Fibroblast of pulmonary artery (primary cell): ENCODE measurements around the gene ZSWIM4.
A peak's percentile ranks its signal among the peaks of the same experiment; 100 is the strongest.

Experiments
- DNase-seq: peaks from one replicate; pipeline ENCODE4 v3.0.0-alpha.2; 2010; ENCODE audit warnings: low read depth
- H3K4me3 ChIP-seq: replicated peaks from 2 replicates; pipeline ENCODE4 v1.5.1; 2011; ENCODE audit warnings: low read depth, mild to moderate bottlenecking, control low read depth, low read length, moderate library complexity
- TF ChIP-seq, protein P1 (sequence below): IDR thresholded peaks from 2 replicates; pipeline ENCODE4 v1.5.1; 2011; ENCODE audit warnings: mild to moderate bottlenecking, control low read depth, low read length, inconsistent platforms; ENCODE audit errors: missing control alignments

ZSWIM4 gene

DNA sequence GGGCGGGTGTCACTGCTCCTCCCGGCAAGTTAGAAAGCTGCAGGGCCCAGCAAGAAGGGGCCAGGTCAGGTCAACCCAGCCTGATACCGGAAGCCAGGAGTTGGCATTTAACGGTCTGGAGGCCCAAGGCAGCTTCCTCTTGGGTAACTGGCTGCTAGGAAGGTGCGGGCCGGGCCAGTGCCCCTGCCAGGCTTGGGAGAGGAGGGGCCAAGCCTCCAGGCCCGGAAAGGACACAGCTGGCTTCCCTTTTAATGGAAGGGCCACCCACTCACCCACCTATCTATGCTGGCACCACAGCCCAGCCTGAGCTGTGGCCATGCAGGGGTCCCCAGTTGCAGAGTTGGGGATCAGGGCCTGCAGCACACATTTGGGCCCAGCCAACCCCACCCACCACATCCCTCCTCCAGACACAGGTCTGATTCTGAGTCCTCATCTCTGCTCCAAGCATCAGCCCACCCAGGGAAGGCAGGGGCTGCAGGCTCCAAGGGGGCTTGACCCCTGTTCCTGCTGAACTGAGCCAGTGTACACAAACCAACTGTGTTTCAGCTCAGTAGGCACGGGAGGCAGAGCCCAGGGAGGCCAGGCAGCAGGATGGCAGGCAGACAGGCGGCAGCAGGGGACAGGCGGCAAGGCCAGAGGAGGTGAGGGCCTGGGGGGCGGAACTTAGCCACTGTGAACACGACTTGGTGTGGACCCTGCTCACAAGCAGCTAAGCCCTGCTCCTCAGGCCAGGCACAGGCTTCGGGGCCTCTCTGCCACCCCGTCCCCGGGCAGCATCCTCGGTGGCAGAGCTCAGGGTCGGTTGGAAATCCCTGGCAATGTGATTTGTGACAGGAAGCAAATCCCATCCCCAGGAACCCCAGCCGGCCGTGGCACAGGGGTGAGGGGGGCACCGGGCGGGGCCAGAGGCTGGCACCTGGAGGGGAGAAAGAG is 40.8 kb downstream of the ZSWIM4 start:
- TF ChIP-seq, protein P1, sequence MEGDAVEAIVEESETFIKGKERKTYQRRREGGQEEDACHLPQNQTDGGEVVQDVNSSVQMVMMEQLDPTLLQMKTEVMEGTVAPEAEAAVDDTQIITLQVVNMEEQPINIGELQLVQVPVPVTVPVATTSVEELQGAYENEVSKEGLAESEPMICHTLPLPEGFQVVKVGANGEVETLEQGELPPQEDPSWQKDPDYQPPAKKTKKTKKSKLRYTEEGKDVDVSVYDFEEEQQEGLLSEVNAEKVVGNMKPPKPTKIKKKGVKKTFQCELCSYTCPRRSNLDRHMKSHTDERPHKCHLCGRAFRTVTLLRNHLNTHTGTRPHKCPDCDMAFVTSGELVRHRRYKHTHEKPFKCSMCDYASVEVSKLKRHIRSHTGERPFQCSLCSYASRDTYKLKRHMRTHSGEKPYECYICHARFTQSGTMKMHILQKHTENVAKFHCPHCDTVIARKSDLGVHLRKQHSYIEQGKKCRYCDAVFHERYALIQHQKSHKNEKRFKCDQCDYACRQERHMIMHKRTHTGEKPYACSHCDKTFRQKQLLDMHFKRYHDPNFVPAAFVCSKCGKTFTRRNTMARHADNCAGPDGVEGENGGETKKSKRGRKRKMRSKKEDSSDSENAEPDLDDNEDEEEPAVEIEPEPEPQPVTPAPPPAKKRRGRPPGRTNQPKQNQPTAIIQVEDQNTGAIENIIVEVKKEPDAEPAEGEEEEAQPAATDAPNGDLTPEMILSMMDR: no peak
- DNase-seq: no peak
- peak overlapping the region; percentile 17 for H3K4me3 ChIP-seq

DNA sequence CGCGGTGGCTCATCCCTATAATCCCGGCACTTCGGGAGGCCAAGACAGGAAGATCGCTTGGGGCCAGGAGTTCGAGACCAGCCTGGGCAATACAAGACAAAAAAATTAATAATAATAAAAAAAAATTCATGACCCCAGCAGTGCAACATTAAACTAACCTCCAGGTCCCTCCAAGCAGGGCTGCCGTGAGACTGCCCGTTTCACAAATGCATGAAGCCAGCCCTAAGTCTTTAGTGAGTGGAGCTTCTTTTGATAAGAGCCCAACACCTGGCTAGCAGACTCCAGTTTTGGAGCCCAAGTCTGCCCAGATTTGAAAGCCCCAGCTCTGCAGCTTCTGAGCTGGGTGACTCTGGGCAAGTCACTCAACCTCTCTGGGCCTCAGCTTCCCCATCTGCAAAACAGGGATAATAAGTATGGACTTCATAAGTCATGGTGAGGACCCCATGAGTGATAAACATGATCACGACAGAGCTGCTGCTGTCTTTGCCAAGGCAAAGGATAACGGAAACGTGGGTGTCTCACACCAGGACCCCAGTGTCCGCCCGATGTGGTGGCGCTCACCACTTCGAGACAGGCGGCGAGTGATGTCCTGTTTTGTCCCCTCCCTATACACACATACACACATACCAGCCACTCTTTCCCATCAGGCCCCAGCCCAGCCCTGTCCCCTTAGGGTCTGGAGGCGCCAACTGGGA is 43.3 kb downstream of the ZSWIM4 start:
- peak overlapping the region; percentile 88 for H3K4me3 ChIP-seq
- TF ChIP-seq, protein P1: no peak
- no peak for DNase-seq

DNA sequence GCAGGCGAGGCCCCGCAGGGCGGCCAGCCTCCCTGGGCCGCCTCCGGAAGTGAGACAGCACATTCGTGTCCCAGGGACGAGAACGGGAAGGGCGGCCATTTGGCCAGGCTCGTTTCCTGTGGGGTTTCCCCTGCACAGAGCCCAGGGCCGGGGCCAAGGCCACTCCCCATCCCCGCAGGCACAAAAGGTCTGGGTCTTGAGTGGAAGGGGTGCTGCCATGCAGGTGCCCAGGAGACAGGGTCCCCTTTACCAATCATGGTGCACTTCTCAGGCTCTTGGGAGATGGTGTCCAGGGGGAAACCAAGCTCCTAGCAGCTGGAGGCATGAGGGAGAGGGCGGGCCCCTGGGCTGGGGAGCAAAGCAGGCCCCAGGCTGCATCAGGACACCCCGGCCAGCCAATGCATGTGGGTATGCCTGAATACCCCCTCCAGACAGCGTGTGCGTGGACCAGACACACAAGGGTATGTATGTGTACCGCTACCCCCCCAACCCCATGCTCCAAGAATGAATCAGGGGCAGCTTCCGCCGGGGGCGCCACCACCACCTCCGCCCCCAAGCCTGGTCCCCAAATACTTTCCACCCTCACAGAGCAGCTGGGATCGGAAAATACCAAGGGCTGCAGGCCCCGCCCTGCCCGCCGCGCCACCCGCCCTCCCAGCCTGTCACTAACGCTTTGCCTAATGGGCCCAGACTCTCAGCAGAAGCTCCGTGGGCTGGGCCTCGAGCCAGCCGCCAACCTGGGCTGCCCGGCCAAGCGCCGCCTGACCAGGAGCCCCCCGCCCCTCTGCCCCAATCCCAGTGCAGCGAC is 44.1 kb downstream of the ZSWIM4 start:
- DNase-seq: peak; percentile 86
- peak overlapping the region; percentile 88 for H3K4me3 ChIP-seq
- TF ChIP-seq, protein P1: no peak

DNA sequence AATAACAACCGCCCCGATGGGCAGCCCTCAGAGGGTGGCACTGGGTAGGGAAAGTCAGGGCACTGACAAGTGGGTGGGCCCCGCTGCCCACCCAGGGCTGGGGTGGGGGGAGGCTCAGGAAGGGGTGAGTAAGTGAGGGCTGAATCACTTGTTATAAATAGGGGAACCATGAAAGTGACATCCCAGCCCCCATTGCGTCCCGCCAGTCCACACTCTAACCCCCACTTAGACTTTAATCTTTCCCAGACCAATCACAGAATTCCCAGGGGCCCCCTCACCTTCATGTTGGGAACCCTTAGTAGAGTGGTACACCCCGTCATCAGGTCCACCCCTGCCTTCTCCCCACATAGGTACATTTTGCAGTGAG is 44.7 kb downstream of the ZSWIM4 start:
- DNase-seq: no peak
- TF ChIP-seq, protein P1: no peak
- H3K4me3 ChIP-seq: peak overlapping the region; percentile 88

DNA sequence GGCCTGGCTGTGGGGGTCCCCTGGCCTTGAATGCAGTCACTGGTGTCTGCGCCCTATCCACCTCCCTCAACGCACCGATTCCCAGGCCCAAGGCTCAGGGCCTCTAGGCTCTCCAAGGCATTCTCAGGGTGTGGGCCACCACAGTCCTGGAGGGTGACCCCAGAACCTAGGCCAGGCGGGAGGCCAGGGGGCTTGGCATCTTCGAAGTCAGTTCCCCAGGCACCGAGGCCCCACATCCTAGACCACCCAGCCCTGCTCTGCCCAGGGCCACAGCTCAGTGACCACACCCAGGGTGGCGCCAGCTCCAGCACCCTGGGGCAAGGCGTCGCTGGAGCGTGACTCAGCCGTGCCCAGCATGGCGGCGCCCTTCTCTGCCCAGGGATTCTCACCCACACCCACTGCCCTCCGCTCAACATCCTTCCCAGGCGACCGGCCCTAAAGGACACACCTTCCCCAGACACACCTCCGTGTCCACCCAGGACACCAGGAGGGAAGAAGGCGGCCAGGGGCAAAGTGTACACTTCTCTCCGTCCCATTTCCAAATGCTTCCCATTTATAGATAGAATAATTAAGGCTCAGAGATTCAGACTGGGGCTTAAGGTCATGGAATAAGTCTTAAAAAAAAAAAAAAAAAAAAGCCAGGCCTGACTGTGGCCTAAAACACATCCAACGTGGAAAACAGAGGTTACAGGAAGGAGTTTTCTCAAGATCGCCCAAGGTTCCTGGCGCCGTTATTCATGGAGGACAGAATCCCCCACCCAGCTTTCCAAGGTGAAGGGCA is 45.3 kb downstream of the ZSWIM4 start:
- peak overlapping the region; percentile 88 for H3K4me3 ChIP-seq
- no peak for DNase-seq
- TF ChIP-seq, protein P1: no peak

DNA sequence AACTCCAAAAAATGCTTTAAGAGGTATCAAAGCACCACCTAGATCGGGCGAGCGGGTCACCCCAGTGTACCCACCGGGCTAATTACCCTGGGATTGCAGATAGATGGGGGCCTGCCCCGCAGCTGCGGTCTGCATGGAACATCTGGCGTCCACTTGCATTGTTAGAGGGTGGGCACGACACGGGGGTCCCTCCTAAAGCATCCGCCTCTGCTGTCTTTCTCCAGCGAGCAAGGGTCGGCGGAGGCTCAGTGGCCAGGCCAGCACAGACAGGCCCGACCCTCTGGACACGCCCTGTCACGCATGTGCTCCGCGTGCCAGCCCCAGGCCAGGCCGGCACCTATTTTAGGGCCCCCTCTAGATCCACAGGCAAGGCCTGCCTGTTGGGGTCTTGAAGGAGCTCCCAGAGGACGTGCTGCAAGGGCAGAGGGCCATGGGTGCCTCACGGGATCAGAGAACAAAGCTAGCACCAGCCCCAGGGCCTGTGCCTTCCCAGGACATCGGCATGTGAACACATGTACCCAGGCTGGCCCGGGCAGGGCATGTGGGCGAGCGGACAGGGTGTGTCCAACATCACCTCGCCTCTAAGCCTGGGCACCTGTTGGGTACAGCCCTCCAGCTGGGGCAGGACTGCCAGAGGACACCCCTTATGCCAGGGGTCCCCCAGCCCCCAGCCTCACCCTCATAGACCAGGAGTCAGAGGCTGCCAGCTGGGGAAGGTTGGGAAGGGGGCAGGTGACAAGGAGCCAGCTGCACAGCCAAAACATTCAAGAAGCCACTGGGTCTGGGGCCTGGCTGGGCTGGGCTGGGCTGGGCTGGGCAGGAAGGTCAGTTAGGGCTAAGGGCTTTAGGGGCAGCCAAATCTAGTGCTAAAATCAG is 46.1 kb downstream of the ZSWIM4 start:
- TF ChIP-seq, protein P1: no peak
- H3K4me3 ChIP-seq: peak overlapping the region; percentile 88
- DNase-seq: no peak
